Measurements from ENCODE around the gene MEIOB.

GRCh38 chr16:1863681-1864460 is 8.1 kb downstream of the MEIOB start:
- TF ChIP-seq CTCF (IDR thresholded peaks at IDR 0.05) (peak in 3 of 4 experiments; percentile 48 to 64 (median 50)), POLR2A (IDR thresholded peaks at IDR 0.05) (no peak), POLR2AphosphoS5 (IDR thresholded peaks at IDR 0.05) (no peak)

Measured in gastroesophageal sphincter (tissue), 3 donors.